C4-2B (cell line): Measurements from ENCODE around the gene TNFAIP8L1.

ENCODE experiments used
- H3K27ac ChIP-seq: fragments of 450-650 bp; 2 replicates; pipeline ENCODE4 v1.5.1; 2017
- CTCF ChIP-seq: fragments of 450-650 bp; conservative IDR thresholded peaks from 2 replicates; pipeline ENCODE4 v1.5.1; 2017; ENCODE audit warnings: mild to moderate bottlenecking
- ZFX ChIP-seq: fragments of 450-650 bp; IDR thresholded peaks from 2 replicates; pipeline ENCODE4 v1.6.1; 2017

The TNFAIP8L1 gene

GRCh38 chr19:4635754-4636116, 3.6 kb upstream of the TNFAIP8L1 start:
- H3K27ac ChIP-seq: peak overlapping the region; percentile 7; the same call in 1 of the 2 replicates
- no peak for TF ChIP-seq ZFX
- no peak for TF ChIP-seq CTCF

- peak overlapping the region; percentile 7; the same call in 1 of the 2 replicates for H3K27ac ChIP-seq
- TF ChIP-seq CTCF (peak; percentile 99), ZFX (no peak)
Measured at GRCh38 chr19:4636151-4636717, 3.1 kb upstream of the TNFAIP8L1 start.

- no peak overlapping the region; the same call in 1 of the 2 replicates for H3K27ac ChIP-seq
- no peak for TF ChIP-seq CTCF
- TF ChIP-seq ZFX: no peak
Measured at GRCh38 chr19:4636761-4637160, 2.6 kb upstream of the TNFAIP8L1 start.

- H3K27ac ChIP-seq: peak overlapping the region; percentile 27; the same call in 1 of the 2 replicates
Measured at GRCh38 chr19:4638317-4638716, 999 bp upstream of the TNFAIP8L1 start.

GRCh38 chr19:4639531-4640246, 373 bp downstream of the TNFAIP8L1 start:
- TF ChIP-seq CTCF (no peak), ZFX (no peak)
- H3K27ac ChIP-seq: peak overlapping the region; percentile 14; the same call in 1 of the 2 replicates

More at GRCh38 chr19:4638317-4638716, 999 bp upstream of the TNFAIP8L1 start:
- TF ChIP-seq ZFX (no peak), CTCF (no peak)

- no peak for TF ChIP-seq ZFX
- TF ChIP-seq CTCF: no peak
Measured at GRCh38 chr19:4640247-4641000, 1.1 kb downstream of the TNFAIP8L1 start.

GRCh38 chr19:4641132-4641531, 1.8 kb downstream of the TNFAIP8L1 start:
- no peak overlapping the region for H3K27ac ChIP-seq
- TF ChIP-seq ZFX: no peak
- no peak for TF ChIP-seq CTCF

More at GRCh38 chr19:4640247-4641000, 1.1 kb downstream of the TNFAIP8L1 start:
- H3K27ac ChIP-seq: no peak overlapping the region; the same call in 1 of the 2 replicates
